B cell (primary cell): ENCODE results near the gene LRRTM3. TPM values are rescaled to one million over a fixed set of nuclear protein-coding genes. Genes with fewer than 3 reads are reported as not detected.

Experiments
- ATAC-seq: fragments of 200-7000 bp; cut with Tn5 transposase; one replicate; pipeline ENCODE4 v1.10.0; 2021; ENCODE audit warnings: low read depth, mild to moderate bottlenecking, moderate number of reproducible peaks, moderate library complexity
- CTCF ChIA-PET: fragments of 350-600 bp; sonication (Branson Sonifier 250); formaldehyde crosslinking; loops from one replicate; lab custom pipeline; 2021; ENCODE audit warnings: antibody characterized with exemption, inconsistent platforms; lab: Charles Lee
- POLR2A ChIA-PET: fragments of 350-600 bp; sonication (Branson Sonifier 250); formaldehyde crosslinking; loops from one replicate; lab custom pipeline; 2021; ENCODE audit warnings: antibody characterized with exemption; lab: Charles Lee
- DNase-seq: peaks from one replicate; pipeline ENCODE4 v3.0.0; 2013
- H2AFZ ChIP-seq: 2 replicates; pipeline ENCODE4 v1.6.1; 2012; ENCODE audit warnings: mild to moderate bottlenecking, low read depth, low read length; ENCODE audit not compliant: insufficient read depth, poor library complexity, severe bottlenecking
- H3K27ac ChIP-seq, 2 donors: 1 replicate in 1 of 2; 2 replicates in 1 of 2; pipeline ENCODE4 v1.5.1; 2012 to 2013; ENCODE audit warnings: low read length in 2 of 2, mild to moderate bottlenecking in 2 of 2, moderate library complexity in 1 of 2
- H3K27me3 ChIP-seq, 4 experiments: fragments of 200-600 bp in 1 of 4; sonication (generic) in 1 of 4; replicated peaks in 1 of 4; 1 replicate in 2 of 4; 2 replicates in 2 of 4; pipeline versions ENCODE4 v1.6.1 to v1.7.0; 2013 to 2016; ENCODE audit warnings: low read length in 3 of 4, mild to moderate bottlenecking in 2 of 4, mixed read lengths in 1 of 4, moderate library complexity in 1 of 4; ENCODE audit not compliant: insufficient read depth in 4 of 4, control insufficient read depth in 3 of 4; ENCODE audit errors: control extremely low read depth in 1 of 4
- H3K36me3 ChIP-seq, 2 experiments: replicated peaks in 1 of 2; 1 replicate in 1 of 2; 2 replicates in 1 of 2; pipeline versions ENCODE4 v1.6.1 to v1.7.1; 2013; ENCODE audit warnings: low read length in 1 of 2; ENCODE audit not compliant: insufficient read depth in 2 of 2, control insufficient read depth in 1 of 2; ENCODE audit errors: control extremely low read depth in 1 of 2, extremely low read depth in 1 of 2
- H3K4me1 ChIP-seq, 2 donors: fragments of 200-600 bp in 1 of 2; sonication (generic) in 1 of 2; 1 replicate in 1 of 2; 2 replicates in 1 of 2; pipeline versions ENCODE4 v1.5.1 to v1.6.1; 2013 to 2017; ENCODE audit warnings: low read length in 2 of 2; ENCODE audit not compliant: control insufficient read depth in 2 of 2, insufficient read depth in 2 of 2
- H3K4me2 ChIP-seq: replicated peaks from 2 replicates; pipeline ENCODE3; 2012; ENCODE audit warnings: mild to moderate bottlenecking, low read depth, low read length; ENCODE audit not compliant: poor library complexity, severe bottlenecking
- H3K4me3 ChIP-seq, 5 experiments: fragments of 200-600 bp in 1 of 5; sonication (generic) in 1 of 5; 1 replicate in 3 of 5; 2 replicates in 2 of 5; pipeline versions ENCODE4 v1.5.1 to v1.7.0; 2011 to 2016; ENCODE audit warnings: low read length in 4 of 5, mild to moderate bottlenecking in 4 of 5, low read depth in 2 of 5, control low read depth in 1 of 5, moderate library complexity in 1 of 5; ENCODE audit not compliant: insufficient read depth in 1 of 5; ENCODE audit errors: control extremely low read depth in 1 of 5, extremely low read depth in 1 of 5
- H3K79me2 ChIP-seq: fragments of 200-600 bp; sonication (generic); one replicate; pipeline ENCODE4 v1.6.0; 2016; ENCODE audit warnings: low read length; ENCODE audit not compliant: control insufficient read depth, insufficient read depth
- H3K9ac ChIP-seq: fragments of 200-600 bp; sonication (generic); 2 replicates; pipeline ENCODE4 v1.6.1; 2017; ENCODE audit warnings: mild to moderate bottlenecking, low read length, moderate library complexity
- H3K9me3 ChIP-seq, 3 donors: one replicate each; pipeline versions ENCODE4 v1.6.1 to v1.7.1; 2013; ENCODE audit warnings: low read length in 2 of 3; ENCODE audit not compliant: control insufficient read depth in 2 of 3, insufficient read depth in 1 of 3; ENCODE audit errors: control extremely low read depth in 1 of 3
- H4K20me1 ChIP-seq: 2 replicates; pipeline ENCODE4 v1.6.0; 2012; ENCODE audit warnings: mild to moderate bottlenecking, low read length; ENCODE audit not compliant: insufficient read depth, control insufficient read depth, poor library complexity, severe bottlenecking
- H3K27ac Mint-ChIP-seq: one replicate; pipeline ENCODE4 v1.8.0; 2021; ENCODE audit warnings: mixed read lengths
- H3K27me3 Mint-ChIP-seq: one replicate; pipeline ENCODE4 v1.8.0; 2021; ENCODE audit warnings: mixed read lengths
- H3K4me1 Mint-ChIP-seq: one replicate; pipeline ENCODE4 v1.8.0; 2021; ENCODE audit warnings: mixed read lengths
- H3K4me3 Mint-ChIP-seq: one replicate; pipeline ENCODE4 v1.8.0; 2021; ENCODE audit warnings: mixed read lengths
- H3K9me3 Mint-ChIP-seq: one replicate; pipeline ENCODE4 v1.8.0; 2022; ENCODE audit warnings: mixed read lengths; ENCODE audit not compliant: insufficient read depth
- EZH2 ChIP-seq: IDR thresholded peaks from 2 replicates; pipeline ENCODE4 v1.6.1; 2012; ENCODE audit warnings: borderline replicate concordance, low read depth, mild to moderate bottlenecking, moderate library complexity, low read length; ENCODE audit not compliant: insufficient read depth, poor library complexity, severe bottlenecking
- WGBS: methylation state at CpG from one replicate; pipeline ENCODE4 v1.1.5; 2013; ENCODE audit warnings: missing lambda C conversion rate; ENCODE audit not compliant: insufficient coverage; 5-methylcytosine and 5-hydroxymethylcytosine counted together
- intact Hi-C: fragments of 100-400 bp; cut with micrococcal nuclease; formaldehyde crosslinking; loops from one replicate; pipeline ENCODE4 v1.10.0; 2022
- polyA plus RNA-seq: library from polyadenylated mRNA; depleted of rRNA; stranded (reverse); fragments of >200 nt; gene quantifications from 2 replicates; pipeline ENCODE4 v1.2.3, GENCODE V29; 2012
- total RNA-seq, 2 donors: library from RNA; stranded (reverse); fragments of 120-200 nt in 1 of 2; gene quantifications; 1 replicate in 1 of 2; 2 replicates in 1 of 2; pipeline versions ENCODE4 v1.2.3 to v1.2.4, GENCODE V29; 2013 to 2022
- TF ChIP-seq, protein P1 (sequence below): fragments of 200-600 bp; IDR thresholded peaks from one replicate; pipeline ENCODE4 v1.8.0; 2022; ENCODE audit warnings: antibody characterized with exemption, mild to moderate bottlenecking

Gene LRRTM3
- total and polyA plus RNA-seq, 2 donors (not counting 1 experiment from before 2014, with no cell fraction given) = not detected

- DNase-seq = no peak
- no peak overlapping the region for H3K27ac Mint-ChIP-seq
- no peaks in the 10 kb centered on the region for H3K27me3 Mint-ChIP-seq
- Histone ChIP-seq H4K20me1 (no peaks in the 10 kb centered on the region), H3K4me1 (no peaks in the 10 kb centered on the region), H3K4me3 (no peak overlapping the region), H2AFZ (no peak overlapping the region), H3K9ac (no peak overlapping the region), H3K79me2 (no peaks in the 10 kb centered on the region), H3K9me3 (no peaks in the 10 kb centered on the region), H3K27ac (no peak overlapping the region), H3K36me3 (no peaks in the 10 kb centered on the region), H3K27me3 (no peaks in the 10 kb centered on the region), H3K4me2 (no peak overlapping the region)
- no peak for TF ChIP-seq EZH2
- no peak overlapping the region for H3K4me3 Mint-ChIP-seq
- ChIA-PET CTCF (no interaction called here), POLR2A (no interaction called here)
- H3K9me3 Mint-ChIP-seq = no peaks in the 10 kb centered on the region
- intact Hi-C loops = no loop called here
- H3K4me1 Mint-ChIP-seq = no peaks in the 10 kb centered on the region
- no peak for ATAC-seq
- WGBS = 100% methylated on average over 1 of the region's 3 CpGs
Measured at GRCh38 chr10:66881814-66882213, 44.0 kb upstream of the LRRTM3 start.

DNA sequence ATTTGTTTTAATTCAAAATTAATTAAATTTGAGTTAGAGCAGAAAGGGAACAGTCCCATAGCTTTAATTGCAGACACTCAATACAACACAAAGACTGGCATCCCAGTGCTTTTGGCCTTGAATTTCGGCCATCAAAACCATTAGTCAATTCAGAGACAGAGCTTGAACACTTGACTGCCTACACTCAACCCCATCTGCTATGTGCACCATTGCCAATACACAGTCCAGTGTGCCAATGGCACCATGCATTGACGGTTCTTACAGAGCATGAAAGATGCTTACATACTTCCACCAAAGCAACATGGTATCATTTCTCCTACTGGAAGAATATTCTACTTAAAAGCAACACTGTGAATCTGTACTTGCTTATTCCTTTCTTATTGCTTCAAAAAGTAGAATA lies 43.6 kb upstream of the LRRTM3 start:
- TF ChIP-seq EZH2 = no peak
- TF ChIP-seq, protein P1, sequence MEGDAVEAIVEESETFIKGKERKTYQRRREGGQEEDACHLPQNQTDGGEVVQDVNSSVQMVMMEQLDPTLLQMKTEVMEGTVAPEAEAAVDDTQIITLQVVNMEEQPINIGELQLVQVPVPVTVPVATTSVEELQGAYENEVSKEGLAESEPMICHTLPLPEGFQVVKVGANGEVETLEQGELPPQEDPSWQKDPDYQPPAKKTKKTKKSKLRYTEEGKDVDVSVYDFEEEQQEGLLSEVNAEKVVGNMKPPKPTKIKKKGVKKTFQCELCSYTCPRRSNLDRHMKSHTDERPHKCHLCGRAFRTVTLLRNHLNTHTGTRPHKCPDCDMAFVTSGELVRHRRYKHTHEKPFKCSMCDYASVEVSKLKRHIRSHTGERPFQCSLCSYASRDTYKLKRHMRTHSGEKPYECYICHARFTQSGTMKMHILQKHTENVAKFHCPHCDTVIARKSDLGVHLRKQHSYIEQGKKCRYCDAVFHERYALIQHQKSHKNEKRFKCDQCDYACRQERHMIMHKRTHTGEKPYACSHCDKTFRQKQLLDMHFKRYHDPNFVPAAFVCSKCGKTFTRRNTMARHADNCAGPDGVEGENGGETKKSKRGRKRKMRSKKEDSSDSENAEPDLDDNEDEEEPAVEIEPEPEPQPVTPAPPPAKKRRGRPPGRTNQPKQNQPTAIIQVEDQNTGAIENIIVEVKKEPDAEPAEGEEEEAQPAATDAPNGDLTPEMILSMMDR = no peak
- POLR2A ChIA-PET = no interaction called here
- H3K36me3 ChIP-seq = no peaks in the 10 kb centered on the region
- intact Hi-C loops = no loop called here
- H3K9me3 ChIP-seq = no peaks in the 10 kb centered on the region
- WGBS = 75% methylated on average over 2 of the region's 2 CpGs
- CTCF ChIA-PET = no interaction called here
- H2AFZ ChIP-seq = no peak overlapping the region
- DNase-seq (no peak), ATAC-seq (no peak)
- H3K27ac Mint-ChIP-seq = no peak overlapping the region
- no peaks in the 10 kb centered on the region for H3K79me2 ChIP-seq
- H3K27ac ChIP-seq = no peak overlapping the region
- H4K20me1 ChIP-seq = no peaks in the 10 kb centered on the region
- no peak overlapping the region for H3K4me3 ChIP-seq
- H3K9ac ChIP-seq = no peak overlapping the region
- H3K9me3 Mint-ChIP-seq = no peaks in the 10 kb centered on the region
- no peak overlapping the region for H3K4me3 Mint-ChIP-seq
- no peaks in the 10 kb centered on the region for H3K4me1 ChIP-seq
- no peaks in the 10 kb centered on the region for H3K27me3 Mint-ChIP-seq
- H3K4me2 ChIP-seq = no peak overlapping the region
- no peaks in the 10 kb centered on the region for H3K4me1 Mint-ChIP-seq
- H3K27me3 ChIP-seq = no peaks in the 10 kb centered on the region
